CD4-positive, alpha-beta T cell treated with Interleukin-6 at 100 ng/mL for 8 hours (primary cell): Measurements from ENCODE around the gene CASZ1.

Experiments
- DNase-seq: peaks from one replicate; pipeline ENCODE4 v3.0.0-alpha.2; 2020; ENCODE audit warnings: mixed read lengths, low spot score

CASZ1 gene

DNA sequence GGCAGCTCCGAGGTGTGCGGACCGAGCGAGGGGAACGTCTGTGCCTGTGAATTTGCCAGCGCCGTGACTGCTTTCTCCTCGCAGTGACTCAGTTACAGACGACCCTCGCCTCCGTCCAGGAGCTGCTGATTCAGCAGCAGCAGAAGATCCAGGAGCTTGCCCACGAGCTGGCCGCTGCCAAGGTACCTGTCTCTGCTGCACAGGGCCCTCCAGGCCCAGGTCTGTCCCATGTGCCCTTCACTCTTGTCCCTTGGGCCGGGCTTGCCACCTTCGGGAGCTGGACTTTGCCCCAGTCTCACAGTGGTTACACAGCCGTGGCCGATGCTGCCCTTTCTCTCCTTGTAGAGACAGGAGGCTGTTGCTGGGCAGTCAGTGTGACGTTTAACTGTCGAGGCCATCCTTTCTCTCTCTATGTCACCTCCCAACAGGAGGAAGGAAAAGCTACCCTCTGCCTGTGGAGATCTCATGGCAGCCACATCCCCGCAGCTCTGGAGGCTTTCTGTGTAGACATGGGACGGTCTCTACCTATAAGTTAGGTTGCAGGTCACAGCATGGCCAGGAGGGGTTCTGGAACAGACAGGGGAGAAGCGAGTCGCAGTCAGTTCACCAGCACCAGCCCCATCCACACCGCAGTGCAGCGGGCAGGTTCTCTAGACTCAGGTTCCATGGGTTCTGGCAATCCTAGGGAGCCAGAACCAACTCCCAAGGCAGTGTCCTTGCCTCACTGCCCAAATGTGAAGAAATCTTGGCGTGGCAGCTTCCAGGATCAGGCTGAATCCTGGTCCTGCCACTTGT lies 172.0 kb downstream of the CASZ1 start:
- DNase-seq, result no peak

DNA sequence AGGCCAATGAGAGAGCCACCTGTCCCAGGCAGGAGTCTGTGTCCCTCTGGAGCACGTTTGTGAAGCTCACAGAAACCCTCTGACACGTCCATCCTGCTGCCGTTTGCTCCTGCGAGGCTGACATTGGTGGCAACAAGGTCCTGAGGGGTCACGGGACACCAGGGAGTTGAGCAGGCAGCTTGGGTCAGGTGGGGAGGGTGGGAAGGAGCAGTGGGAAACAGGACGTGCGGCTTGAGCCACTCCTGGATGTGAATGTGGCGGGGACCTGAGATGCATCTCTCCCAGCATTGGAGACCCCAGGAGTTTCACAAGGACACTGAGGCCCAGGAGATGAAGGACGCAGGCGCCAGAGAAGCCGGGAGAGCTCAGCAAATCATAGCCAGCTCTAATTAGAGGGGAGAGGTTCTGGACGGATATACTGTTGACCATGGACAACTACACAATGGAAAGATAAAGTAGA lies 172.7 kb downstream of the CASZ1 start:
- DNase-seq, result no peak

DNA sequence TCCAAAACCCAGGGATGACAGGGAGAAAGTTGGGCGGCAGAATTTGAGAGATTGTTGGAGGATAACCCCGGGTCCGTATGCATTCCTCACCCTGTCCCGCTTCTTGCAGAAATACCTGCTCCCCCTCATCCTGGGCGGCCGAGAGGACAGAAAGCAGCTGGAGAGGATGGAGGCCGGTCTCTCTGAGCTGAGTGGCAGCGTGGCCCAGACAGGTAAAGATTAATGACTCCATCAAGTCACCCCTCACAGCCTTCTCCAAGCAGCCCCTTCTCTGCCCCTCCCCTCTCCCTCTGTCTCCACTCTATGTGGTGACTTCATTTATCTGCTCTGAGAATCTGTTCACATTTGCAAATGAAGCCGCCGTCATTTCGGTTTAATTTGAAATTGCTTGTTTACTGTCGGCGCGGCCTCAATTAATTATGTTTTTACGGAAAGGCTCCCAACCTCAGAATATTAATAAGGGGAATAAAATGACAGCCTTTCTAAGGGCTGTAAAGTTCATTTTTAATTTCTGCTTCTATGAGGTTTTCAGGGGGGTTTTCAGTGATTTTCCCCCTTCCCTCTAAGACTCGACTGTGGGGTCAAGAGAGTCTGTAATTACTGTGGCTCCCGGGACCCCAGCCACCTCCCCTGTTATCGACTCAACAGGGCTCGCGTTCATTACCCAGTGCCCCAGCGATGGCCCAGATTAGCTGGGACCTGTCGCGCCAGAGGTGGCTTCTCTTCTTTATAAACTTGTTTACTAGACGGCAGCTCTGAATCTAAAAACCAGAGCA lies 173.3 kb downstream of the CASZ1 start:
- DNase-seq, result no peak

DNA sequence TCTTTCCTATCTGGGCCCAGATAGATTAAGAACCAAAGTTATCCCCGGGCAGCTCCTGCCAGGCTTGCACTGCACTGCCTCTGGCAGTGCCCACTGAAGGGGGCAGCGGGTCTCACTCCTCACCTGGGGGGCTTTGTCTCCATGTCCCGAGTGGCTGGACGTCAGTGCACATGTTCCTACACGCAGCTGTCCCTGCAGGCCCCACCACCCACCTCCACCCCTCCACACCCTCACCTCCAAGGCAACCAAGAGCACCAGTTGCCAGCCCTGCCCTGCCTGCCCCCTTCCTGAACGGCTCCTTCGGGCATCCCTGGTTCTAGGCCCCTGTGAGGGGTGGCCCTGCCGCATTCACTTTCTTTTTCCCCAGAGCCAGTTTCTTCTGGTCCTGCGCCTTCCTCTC lies 174.5 kb downstream of the CASZ1 start:
- DNase-seq, result no peak

DNA sequence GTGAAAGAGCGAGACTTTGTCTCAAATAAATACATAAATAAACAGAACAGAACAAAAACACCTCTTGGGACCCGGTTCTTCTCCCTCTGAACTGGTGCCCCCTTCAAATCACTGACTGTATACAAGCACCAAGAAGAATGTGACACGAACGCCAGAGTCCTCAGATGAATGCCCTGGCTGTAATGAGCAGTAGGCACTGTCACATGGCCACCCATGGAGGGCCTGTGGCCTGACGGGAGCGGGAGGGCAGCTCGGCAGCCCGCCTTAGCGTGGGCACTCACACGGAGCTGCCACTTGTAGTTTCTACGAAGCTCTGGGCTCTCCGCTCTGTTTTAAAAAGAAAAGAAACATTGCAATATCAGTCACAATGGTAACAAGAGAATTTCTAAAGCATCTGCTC lies 175.7 kb downstream of the CASZ1 start:
- no peak for DNase-seq

DNA sequence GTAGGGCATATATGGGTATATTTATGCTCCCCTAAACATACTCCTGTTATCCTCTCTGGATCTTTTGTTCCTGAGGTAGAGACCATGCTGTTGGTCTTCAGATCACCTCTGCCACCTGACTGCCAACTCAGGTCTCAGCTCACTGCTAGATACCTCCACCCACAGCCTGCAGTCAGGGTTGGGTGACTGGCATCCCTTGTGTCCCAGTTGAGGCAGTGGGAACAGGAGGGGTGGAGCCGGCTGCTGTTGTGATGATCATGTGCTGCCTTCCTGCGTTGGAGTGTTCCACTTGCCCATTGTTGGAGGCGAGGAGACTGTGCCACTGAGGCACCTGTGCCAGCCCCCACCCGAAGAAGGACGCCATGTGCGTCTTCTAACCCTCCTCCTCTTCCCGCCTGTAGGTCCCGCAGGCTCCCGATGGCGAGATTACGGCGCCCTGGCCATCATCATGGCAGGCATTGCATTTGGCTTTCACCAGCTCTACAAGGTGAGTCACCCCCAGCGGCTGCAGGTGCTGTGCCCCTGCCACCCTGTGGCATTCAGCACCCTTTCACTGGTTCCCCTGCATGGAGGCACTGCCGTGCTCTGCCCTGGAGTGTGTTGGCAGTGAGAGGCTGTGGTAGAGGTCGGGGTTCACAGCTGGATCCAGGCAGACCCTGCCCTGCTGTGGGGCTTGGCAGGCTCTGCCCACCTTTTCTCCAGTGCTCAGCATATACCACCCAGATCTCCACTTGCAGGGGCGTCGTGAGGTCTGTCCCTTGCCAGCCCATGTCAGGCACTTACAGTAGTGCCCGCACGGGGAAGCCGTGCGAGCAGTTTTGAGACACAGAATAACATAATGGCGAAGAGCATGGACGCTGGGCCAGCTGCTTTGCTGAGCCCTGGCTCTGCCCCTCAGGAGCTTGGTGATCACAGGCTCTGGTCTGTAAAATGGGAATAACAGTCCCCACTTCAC lies 178.2 kb downstream of the CASZ1 start:
- no peak for DNase-seq

DNA sequence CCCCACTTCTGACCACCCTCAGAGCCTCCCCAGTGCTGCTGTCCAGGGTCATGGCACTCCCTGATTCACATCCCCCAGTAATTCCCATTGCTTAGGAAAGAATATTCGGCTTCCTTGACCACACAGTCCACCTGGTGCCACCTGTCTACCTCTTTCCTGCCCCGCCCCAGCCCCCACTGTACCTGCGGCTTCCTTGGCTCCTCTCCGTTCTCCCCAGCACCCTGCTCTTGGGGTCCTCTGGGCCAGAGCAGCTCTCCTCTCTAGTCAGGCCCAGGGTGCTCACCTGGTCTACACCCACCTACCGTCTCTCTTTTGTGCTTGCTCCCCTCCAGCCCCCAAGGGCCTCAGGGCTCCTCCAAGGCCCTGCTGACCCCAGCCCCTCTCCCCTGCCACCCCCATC lies 179.1 kb downstream of the CASZ1 start:
- no peak for DNase-seq

DNA sequence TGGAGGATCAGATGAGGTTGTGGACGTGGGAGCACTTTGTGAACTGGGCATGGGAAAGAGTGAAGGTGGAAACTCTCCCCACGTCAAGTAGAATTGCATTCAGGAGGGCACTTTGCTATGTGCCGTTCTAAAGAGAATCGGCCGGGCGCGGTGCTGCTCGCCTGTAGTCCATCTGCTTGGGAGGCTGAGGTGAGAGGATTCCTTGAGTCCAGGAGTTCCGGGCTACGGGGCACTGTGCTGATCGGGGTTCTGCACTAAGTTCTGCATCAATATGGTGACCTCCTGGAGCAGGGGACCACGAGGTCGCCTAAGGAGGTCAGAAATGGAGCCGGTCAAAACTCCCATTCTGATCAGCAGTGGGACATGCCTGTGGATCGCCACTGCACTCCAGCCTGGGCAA lies 179.8 kb downstream of the CASZ1 start:
- DNase-seq, result no peak

DNA sequence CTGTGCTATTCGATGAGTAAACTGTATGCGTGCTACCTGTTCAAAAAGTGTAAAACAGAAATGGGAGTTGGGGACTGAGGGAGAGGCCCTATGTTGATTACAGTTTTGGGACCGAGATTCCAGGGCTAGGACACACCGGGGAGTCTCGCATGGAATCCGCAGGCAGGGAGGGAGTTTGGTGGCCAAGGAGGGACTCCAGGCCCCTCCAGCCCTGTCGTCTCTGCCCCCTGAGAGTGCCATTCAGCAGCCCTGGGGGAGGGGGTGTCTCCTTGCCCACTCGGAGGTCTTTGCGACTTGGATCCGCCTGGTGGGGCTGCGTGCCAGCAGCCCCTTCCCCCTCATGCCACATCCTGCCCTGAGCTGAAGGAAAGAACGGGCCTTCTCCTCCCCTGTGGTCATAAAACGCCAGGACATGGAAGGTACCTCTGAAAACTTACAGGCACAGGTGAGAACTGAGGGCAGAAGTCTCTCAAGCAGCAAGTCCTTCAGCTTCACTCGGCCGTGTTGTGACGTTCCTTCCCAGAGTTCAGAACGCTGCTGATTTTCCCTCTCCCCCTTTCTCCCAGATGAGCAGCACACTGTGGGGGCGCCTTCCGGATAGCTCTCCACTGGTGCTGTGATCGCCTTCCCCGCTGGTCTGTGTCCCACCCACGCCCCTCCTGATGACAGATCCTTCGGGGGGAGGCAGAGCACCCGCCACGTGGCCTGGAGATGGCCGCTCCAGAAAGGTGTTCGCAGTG lies 180.3 kb downstream of the CASZ1 start:
- no peak for DNase-seq

DNA sequence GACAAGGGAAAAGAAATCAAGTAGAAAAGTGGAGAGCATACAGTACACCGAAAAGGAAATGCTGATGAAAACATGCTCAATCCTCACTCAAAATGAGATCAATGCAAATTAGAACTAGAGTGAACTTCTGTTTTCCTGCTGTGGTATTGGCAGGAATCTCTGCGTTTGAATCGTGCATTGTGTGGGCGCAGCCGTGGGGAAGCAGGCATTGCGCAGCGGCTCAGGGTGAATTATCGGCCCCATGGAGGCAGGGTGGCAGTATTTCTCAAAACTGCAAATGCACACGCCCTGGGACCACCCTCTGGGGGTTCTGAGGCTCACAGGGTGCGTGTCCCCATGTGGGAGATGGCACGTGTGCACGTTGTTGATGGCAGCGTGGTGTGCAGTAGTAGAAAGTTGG lies 181.1 kb downstream of the CASZ1 start:
- DNase-seq, result no peak

DNA sequence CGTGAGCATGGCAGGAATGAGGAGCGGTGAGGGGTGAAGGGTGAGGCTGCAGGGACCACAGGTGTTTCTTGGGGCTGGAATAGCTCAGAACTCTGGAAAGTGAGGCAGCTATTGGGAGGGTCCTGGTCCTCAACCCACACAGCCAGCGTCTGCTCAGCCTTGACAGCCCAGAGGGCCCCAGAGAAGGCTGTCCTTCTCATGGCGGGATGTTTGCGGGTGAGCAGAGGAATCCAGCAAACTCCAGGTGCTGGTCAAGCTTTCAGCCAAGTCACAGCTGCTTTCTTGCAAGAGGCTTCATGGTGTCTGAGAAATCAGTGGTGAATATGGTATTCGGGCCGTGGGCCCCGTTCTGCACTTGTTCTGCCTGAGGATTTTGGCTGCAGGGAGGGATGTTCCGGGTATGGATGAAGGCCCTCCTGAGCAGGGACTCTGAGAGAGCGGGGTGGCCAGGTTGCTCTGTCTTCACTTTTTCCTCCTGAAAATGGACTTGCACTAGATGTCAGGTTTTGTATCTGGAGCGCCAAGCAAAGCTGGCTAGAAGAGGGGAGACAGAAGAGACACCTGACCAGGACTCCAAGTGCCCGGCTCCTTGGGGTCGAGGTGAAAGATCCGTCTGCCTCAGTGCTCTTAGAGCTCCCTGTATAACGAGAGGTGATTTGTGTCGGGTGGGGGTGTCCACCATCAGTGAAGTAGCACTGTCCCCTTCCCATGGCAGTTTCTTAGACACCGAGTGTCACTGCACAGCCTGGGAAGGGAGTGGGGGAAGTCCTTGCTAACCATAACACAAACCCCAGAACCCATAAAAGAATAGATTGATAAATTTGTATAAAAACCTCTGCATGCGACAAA lies 181.8 kb downstream of the CASZ1 start:
- no peak for DNase-seq

DNA sequence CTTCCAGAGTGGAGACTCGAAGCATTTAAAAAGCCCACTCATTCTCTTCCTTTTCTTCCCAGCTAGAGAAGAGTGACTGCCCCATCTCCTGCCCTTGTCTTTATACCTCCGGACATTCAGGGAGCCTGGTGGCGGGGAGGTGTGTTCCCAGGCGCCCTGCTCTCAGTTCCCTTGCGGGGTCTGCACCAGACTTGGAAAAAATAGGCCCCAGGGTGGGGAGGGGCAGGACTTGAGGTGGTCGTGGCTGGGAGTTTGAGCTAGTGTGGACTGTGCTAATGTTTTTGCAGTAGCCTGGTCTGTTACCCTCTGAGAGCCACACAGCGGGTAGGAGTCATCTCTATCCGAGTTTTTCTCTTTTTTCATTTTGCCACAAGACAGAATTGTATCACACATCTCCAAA lies 182.6 kb downstream of the CASZ1 start:
- no peak for DNase-seq

DNA sequence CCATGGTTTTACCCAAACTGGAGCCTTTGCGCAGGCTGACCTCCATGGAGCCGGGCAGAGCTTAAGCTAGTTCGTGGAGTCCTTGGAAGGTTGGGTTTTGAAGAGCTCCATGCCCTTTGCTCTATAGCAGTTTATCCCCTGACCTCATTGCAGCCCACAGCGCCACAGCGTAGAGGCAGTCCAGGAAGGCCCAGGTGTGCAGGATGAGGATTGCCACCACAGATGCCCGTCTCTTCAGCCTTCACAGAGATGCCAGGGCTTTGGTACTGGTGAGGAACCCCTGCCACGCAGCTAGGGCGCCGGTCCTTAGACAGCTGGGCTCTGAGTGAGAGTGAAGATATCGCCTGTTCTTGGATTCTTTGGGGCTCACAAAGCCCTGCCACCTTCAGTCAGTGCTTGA lies 183.1 kb downstream of the CASZ1 start:
- no peak for DNase-seq

DNA sequence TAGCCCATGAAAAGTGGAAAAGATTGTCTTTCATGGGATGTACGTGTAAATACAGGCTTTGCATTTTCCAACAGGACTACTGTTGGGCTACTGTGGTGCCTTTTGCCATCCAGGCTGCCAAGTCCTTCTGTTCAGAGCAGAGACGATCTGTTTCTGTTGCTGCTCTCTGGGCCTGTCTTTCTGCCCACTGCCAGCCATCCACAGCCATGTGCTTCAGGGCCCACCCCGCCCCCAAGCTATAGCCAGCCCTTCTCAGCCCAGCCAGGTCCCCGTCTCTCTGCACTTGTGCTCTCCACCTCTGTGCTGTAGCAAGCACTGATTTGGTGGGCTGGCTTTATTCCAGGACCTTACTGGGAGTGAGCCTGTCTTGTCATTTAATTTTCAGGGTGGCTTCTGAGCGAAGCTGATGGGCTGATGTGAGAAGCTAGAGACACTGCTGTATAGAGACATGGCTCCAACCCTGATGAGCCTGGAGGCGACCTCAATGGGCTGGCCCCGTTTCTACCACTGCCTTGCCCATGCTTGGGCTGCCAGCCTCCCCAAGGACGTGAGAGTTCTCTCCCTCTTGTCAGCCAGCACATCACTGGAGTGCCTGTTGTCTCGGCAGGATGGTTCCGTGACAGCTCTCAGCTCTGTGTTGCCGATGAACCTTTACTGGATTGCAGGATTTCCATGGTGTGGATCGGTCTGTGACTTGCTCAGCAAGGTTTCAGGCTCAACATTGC lies 183.8 kb downstream of the CASZ1 start:
- DNase-seq, result no peak

DNA sequence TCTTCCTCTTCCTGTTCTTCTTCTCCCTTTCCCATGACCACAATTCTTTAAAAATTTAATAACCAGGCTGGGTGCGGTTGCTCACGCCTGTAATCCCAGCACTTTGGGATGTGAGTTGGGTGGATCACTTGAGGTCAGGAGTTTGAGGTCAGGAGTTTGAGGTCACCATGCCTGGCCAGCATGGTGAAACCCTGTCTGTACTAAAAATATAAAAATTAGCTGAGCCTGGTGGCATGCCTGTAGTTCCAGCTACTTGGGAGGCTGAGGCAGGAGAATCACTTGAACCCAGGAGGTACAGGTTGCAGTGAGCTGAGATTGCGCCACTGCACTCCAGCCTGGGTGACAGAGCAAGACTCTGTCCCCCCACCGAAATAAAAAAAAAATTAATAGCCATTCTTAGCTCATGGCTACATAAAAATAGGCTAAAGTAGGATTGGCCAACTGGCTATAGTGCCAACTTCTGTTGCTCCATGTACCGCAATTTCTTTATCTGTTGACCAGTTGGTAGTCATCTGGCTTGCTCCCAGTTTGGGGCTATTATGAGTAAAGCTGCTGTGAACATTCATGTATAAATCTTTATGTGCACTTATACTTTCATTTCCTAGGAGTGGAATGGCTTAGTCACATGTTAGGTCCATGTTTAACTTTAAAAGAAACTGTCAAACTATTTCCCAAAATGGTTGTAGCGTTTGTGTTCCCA lies 185.4 kb downstream of the CASZ1 start:
- DNase-seq, result no peak

DNA sequence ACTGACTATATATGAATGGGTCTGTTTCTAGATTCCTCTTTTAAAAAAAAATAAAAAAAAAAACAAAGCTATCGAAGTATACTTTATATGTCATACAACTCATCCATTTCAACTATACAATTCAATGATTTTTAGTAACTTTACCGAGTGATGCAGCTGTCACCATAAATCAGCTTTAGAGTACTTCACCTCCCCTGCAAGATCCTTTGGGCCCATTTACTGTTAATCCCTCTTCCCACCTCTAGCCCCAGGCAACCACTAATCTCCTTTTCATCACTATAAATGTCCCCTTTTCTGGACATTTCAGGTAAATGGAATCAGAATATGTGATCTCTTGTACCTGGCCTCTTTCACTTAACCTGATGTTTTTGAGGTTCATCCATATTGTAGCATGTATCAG lies 187.8 kb downstream of the CASZ1 start:
- DNase-seq, result no peak

DNA sequence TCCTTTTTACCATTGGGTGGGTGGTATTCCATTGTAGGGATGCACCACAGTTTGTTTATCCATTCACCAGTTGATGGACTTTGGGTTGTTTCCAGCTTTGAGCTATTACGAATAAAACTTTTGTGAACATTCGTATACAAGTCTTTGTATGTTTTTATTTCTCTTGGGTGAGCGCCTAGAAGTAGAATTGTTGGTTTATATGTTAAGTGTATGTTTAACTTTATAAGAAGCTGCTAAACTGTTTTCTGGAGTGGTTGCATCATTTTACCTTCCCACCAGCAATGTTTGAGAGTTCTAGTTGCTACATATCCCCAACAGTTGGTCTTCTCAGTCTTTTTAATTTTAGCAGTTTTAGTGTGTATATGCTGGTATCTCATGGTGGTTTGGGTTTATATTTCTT lies 189.2 kb downstream of the CASZ1 start:
- no peak for DNase-seq

DNA sequence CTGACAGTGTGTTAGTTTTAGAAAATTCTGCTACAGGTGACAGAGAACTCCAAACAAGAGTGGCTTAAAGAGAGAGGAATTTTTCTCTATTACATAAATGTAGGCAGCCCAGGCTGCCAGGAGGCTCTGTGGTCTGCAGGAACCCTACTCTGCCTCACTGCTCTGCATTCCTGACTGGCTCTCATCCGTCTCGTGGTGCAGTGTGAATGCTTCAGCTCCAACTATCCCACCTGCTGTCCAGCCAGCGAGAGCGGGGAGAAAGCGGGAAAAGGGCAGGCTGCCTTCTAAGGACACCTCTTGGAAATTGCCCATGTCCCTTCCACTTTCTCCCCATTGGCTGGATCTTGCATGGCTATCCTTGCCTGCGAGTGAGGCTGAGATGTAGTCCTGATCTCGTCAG lies 190.4 kb downstream of the CASZ1 start:
- no peak for DNase-seq

DNA sequence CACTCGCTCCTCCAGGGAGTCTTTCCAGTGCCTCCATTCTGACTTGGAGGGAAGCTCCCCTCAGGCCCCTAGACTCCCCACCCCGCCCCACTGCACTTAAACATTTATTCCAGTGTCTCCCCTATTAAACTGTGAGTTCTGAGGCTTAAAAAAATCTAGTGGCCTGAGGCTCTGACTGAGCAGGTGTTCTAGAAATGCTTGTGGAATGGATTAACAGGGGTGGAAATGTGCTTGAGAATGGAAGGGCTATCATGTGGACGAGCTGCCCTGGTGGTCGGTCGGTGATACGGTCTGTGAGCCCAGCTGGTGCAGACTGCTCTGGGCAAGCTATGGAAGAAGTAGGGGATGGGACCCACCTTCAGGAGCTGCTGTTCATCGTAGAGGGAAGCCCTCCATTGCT lies 191.5 kb downstream of the CASZ1 start:
- DNase-seq, result no peak
